IMR-90 (cell line): ENCODE results near the gene DHRSX. TPM values are rescaled to one million over a fixed set of nuclear protein-coding genes. Genes with fewer than 3 reads are reported as not detected.

Experiments
- ATAC-seq: fragments of 200-7000 bp; cut with Tn5 transposase; 2 replicates; pipeline ENCODE4 v1.9.1; 2020; ENCODE audit warnings: low read depth, mild to moderate bottlenecking, moderate library complexity
- BruUV-seq: library from RNA; stranded (reverse); fragments of 400-500 nt; replicated peaks from 2 replicates; lab custom pipeline; 2021; lab: Mats Ljungman, UMichigan
- CTCF ChIA-PET: fragments of 300-600 bp; formaldehyde crosslinking; extraction: SDS; loops from one replicate; lab custom pipeline; 2021; ENCODE audit warnings: antibody characterized with exemption; lab: Yijun Ruan, JAX
- POLR2A ChIA-PET: fragments of 300-600 bp; sonication (Branson Sonifier 250); formaldehyde crosslinking; loops from one replicate; lab custom pipeline; 2022; ENCODE audit warnings: antibody characterized with exemption; ENCODE audit not compliant: unreplicated experiment; lab: Charles Lee
- DNase-seq: peaks from one replicate; pipeline ENCODE4 v3.0.0; 2013
- H2AFZ ChIP-seq: replicated peaks from 2 replicates; pipeline ENCODE3; 2013; ENCODE audit warnings: low read length, mild to moderate bottlenecking; ENCODE audit not compliant: poor library complexity
- H2AK5ac ChIP-seq: 2 replicates; pipeline ENCODE4 v1.6.1; 2013; ENCODE audit warnings: low read depth, low read length, inconsistent platforms
- H2AK9ac ChIP-seq: replicated peaks from 2 replicates; pipeline ENCODE3; 2013; ENCODE audit warnings: mild to moderate bottlenecking, low read depth, low read length, moderate library complexity; ENCODE audit not compliant: poor library complexity
- H2BK120ac ChIP-seq: 2 replicates; pipeline ENCODE4 v1.6.1; 2013; ENCODE audit warnings: low read depth, low read length, inconsistent platforms
- H2BK15ac ChIP-seq: 3 replicates; pipeline ENCODE4 v1.6.1; 2013; ENCODE audit warnings: low read depth, low read length, inconsistent platforms
- H2BK20ac ChIP-seq: 2 replicates; pipeline ENCODE4 v1.6.1; 2013; ENCODE audit warnings: low read depth, mild to moderate bottlenecking, inconsistent platforms, low read length, moderate library complexity
- H2BK5ac ChIP-seq: 2 replicates; pipeline ENCODE4 v1.6.1; 2013; ENCODE audit warnings: mild to moderate bottlenecking, low read depth, low read length, inconsistent platforms; ENCODE audit not compliant: poor library complexity, severe bottlenecking
- H3K14ac ChIP-seq: replicated peaks from 2 replicates; pipeline ENCODE4 v1.6.1; 2013; ENCODE audit warnings: low read depth, low read length, inconsistent platforms
- H3K18ac ChIP-seq: 2 replicates; pipeline ENCODE4 v1.6.1; 2013; ENCODE audit warnings: low read depth, low read length, control low read depth
- H3K23ac ChIP-seq: 2 replicates; pipeline ENCODE4 v1.6.1; 2013; ENCODE audit warnings: low read depth, low read length, inconsistent platforms
- H3K27ac ChIP-seq: 2 replicates; pipeline ENCODE4 v1.5.1; 2013; ENCODE audit warnings: mild to moderate bottlenecking, control low read depth, low read length; ENCODE audit not compliant: insufficient read depth
- H3K27me3 ChIP-seq: 2 replicates; pipeline ENCODE4 v1.6.1; 2013; ENCODE audit warnings: low read length; ENCODE audit not compliant: control insufficient read depth, insufficient read depth
- H3K36me3 ChIP-seq: 2 replicates; pipeline ENCODE4 v1.6.1; 2013; ENCODE audit warnings: low read length, mixed read lengths; ENCODE audit not compliant: control insufficient read depth, insufficient read depth
- H3K4ac ChIP-seq: 2 replicates; pipeline ENCODE4 v1.6.1; 2013; ENCODE audit warnings: low read depth, low read length, inconsistent platforms
- H3K4me1 ChIP-seq: 2 replicates; pipeline ENCODE4 v1.6.1; 2013; ENCODE audit warnings: low read length, mixed read lengths; ENCODE audit not compliant: control insufficient read depth, insufficient read depth
- H3K4me2 ChIP-seq: 2 replicates; pipeline ENCODE4 v1.6.1; 2013; ENCODE audit warnings: low read depth, mild to moderate bottlenecking, control low read depth, low read length, moderate library complexity
- H3K4me3 ChIP-seq: 2 replicates; pipeline ENCODE4 v1.5.1; 2013; ENCODE audit warnings: low read depth, mild to moderate bottlenecking, control low read depth, low read length, moderate library complexity; ENCODE audit not compliant: insufficient read depth
- H3K56ac ChIP-seq: 2 replicates; pipeline ENCODE4 v1.6.1; 2013; ENCODE audit warnings: low read length, inconsistent platforms; ENCODE audit not compliant: insufficient read depth; ENCODE audit errors: extremely low read depth
- H3K79me1 ChIP-seq, 2 experiments: 2 replicates each; pipeline ENCODE4 v1.6.1; 2013; ENCODE audit warnings: low read length in 2 of 2, inconsistent platforms in 1 of 2, low read depth in 1 of 2
- H3K9ac ChIP-seq: 2 replicates; pipeline ENCODE4 v1.6.1; 2013; ENCODE audit warnings: low read depth, low read length, control low read depth
- H3K9me1 ChIP-seq: 2 replicates; pipeline ENCODE4 v1.6.1; 2013; ENCODE audit warnings: low read length, inconsistent platforms; ENCODE audit not compliant: insufficient read depth
- H3K9me3 ChIP-seq: 2 replicates; pipeline ENCODE4 v1.6.1; 2013; ENCODE audit warnings: low read length; ENCODE audit not compliant: control insufficient read depth, insufficient read depth
- H4K20me1 ChIP-seq: 2 replicates; pipeline ENCODE4 v1.6.1; 2013; ENCODE audit warnings: low read length, inconsistent platforms; ENCODE audit not compliant: insufficient read depth
- H4K5ac ChIP-seq: 2 replicates; pipeline ENCODE4 v1.6.1; 2013; ENCODE audit warnings: mild to moderate bottlenecking, low read depth, low read length, control low read depth
- H4K8ac ChIP-seq, 2 experiments: 2 replicates each; pipeline ENCODE4 v1.6.1; 2013; ENCODE audit warnings: low read depth in 2 of 2, low read length in 2 of 2, control low read depth in 1 of 2, inconsistent platforms in 1 of 2
- H4K91ac ChIP-seq: 2 replicates; pipeline ENCODE4 v1.6.1; 2013; ENCODE audit warnings: low read depth, low read length, inconsistent platforms; ENCODE audit not compliant: insufficient read depth
- BHLHE40 ChIP-seq: fragments of 150-350 bp; IDR thresholded peaks from 2 replicates; pipeline ENCODE4 v1.6.1; 2016; ENCODE audit warnings: mild to moderate bottlenecking, low read depth, low read length
- CHD1 ChIP-seq: IDR thresholded peaks from 2 replicates; pipeline ENCODE4 v1.6.1; 2012; ENCODE audit warnings: low read depth, low read length, improper control_type of control experiment
- FOS ChIP-seq: fragments of 150-350 bp; IDR thresholded peaks from 2 replicates; pipeline ENCODE4 v1.6.1; 2016; ENCODE audit warnings: low read depth, low read length
- MAZ ChIP-seq: IDR thresholded peaks from 2 replicates; pipeline ENCODE4 v1.6.1; 2012; ENCODE audit warnings: low read depth, mild to moderate bottlenecking, low read length, improper control_type of control experiment, moderate library complexity, borderline replicate concordance
- RAD21 ChIP-seq: IDR thresholded peaks from 2 replicates; pipeline ENCODE4 v1.6.1; 2012; ENCODE audit warnings: low read length, improper control_type of control experiment
- WGBS, 2 experiments: methylation state at CpG; one replicate each; pipeline versions ENCODE4 v1.1.5 to v1.1.7; 2013; ENCODE audit warnings: missing lambda C conversion rate in 2 of 2; ENCODE audit not compliant: insufficient read length in 1 of 2; ENCODE audit errors: extremely low coverage in 2 of 2; 5-methylcytosine and 5-hydroxymethylcytosine counted together
- dilution Hi-C: fragments of 300-500 bp; cut with HindIII; formaldehyde crosslinking; loops from one replicate; pipeline ENCODE4 v1.14.3; 2018; ENCODE audit warnings: low sequenced_read_pairs; ENCODE audit not compliant: unreplicated experiment
- in situ Hi-C: fragments of 300-500 bp; cut with MboI; formaldehyde crosslinking; loops from 3 replicates; pipeline ENCODE4 v1.14.3; 2019; ENCODE audit warnings: low sequenced_read_pairs, inconsistent platforms, mixed read lengths
- intact Hi-C: fragments of 100-400 bp; cut with micrococcal nuclease; formaldehyde crosslinking; loops from 2 replicates; pipeline ENCODE4 v1.10.0; 2022
- polyA plus RNA-seq, 3 experiments: library from polyadenylated mRNA; depleted of rRNA; stranded (reverse); fragments of >200 nt; gene quantifications; 2 replicates each; pipeline ENCODE4 v1.2.3, GENCODE V29; 2012; ENCODE audit warnings: low replicate concordance in 1 of 3
- total RNA-seq: library from RNA; depleted of rRNA; stranded (reverse); fragments of >200 nt; gene quantifications from 2 replicates; pipeline ENCODE4 v1.2.3, GENCODE V29; 2012
- TF ChIP-seq, protein P1 (sequence below): fragments of 150-350 bp; IDR thresholded peaks from 2 replicates; pipeline ENCODE4 v1.6.1; 2016; ENCODE audit warnings: low read depth, mild to moderate bottlenecking, low read length, moderate library complexity, borderline replicate concordance
- TF ChIP-seq, protein P2 (sequence below): conservative IDR thresholded peaks from 2 replicates; pipeline ENCODE4 v1.5.1; 2012; ENCODE audit warnings: mild to moderate bottlenecking, low read depth, low read length, improper control_type of control experiment

The DHRSX gene
- total and polyA plus RNA-seq, 2 of the 4 experiments (the other 2 are of a cell fraction): 26.2 to 38.0 TPM

DNA sequence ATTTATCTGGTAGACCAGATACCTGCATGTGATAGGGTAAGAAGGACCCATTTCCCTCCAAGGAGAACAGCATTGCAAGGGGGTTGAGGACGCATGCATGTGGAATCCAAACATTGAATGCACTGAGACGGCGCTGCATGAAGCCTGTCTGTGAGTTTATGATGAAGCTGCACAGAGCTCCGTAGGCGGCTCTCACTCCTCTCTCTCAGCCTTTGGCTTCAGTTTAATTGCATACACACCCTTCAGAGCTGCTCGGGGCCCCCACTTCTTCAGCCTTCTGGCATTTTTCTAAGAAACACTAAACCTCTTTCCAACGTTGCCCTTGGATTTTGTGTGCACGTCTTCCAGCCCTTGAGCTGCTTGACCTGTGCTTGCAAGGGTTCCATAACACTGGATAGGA lies 176.6 kb downstream of the DHRSX start:
- Histone ChIP-seq H2BK20ac (no peak overlapping the region), H3K56ac (no peak overlapping the region), H3K9ac (no peak overlapping the region), H3K9me3 (no peaks in the 10 kb centered on the region), H4K20me1 (peaks cover 9% of the 10 kb centered on the region), H3K4me3 (no peak overlapping the region), H3K27me3 (no peaks in the 10 kb centered on the region), H2AK5ac (peak overlapping the region; percentile 24; the same call in 1 of the 2 replicates), H3K4me1 (peaks cover 5% of the 10 kb centered on the region; the same call in 1 of the 2 replicates), H3K14ac (no peak overlapping the region), H2BK15ac (no peak overlapping the region), H3K27ac (no peak overlapping the region), H4K8ac (no peak overlapping the region), H3K36me3 (no peaks in the 10 kb centered on the region), H3K79me1 (peaks cover 0 to 10% of the 10 kb centered on the region in 2 experiments; a peak in 2 of 4 replicates), H3K18ac (no peak overlapping the region), H2BK5ac (no peak overlapping the region), H3K4me2 (no peak overlapping the region), H4K91ac (no peak overlapping the region), H2BK120ac (no peak overlapping the region), H2AK9ac (no peak overlapping the region), H3K9me1 (peaks cover 8% of the 10 kb centered on the region), H4K5ac (no peak overlapping the region), H3K23ac (no peak overlapping the region), H3K4ac (no peak overlapping the region), H2AFZ (no peak overlapping the region)
- no TSS peak for BruUV-seq
- ATAC-seq: no peak
- TF ChIP-seq FOS: no peak
- TF ChIP-seq MAZ: no peak
- TF ChIP-seq, protein P1, sequence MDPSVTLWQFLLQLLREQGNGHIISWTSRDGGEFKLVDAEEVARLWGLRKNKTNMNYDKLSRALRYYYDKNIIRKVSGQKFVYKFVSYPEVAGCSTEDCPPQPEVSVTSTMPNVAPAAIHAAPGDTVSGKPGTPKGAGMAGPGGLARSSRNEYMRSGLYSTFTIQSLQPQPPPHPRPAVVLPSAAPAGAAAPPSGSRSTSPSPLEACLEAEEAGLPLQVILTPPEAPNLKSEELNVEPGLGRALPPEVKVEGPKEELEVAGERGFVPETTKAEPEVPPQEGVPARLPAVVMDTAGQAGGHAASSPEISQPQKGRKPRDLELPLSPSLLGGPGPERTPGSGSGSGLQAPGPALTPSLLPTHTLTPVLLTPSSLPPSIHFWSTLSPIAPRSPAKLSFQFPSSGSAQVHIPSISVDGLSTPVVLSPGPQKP: no peak
- TF ChIP-seq CHD1: no peak
- TF ChIP-seq BHLHE40: no peak
- no peak for TF ChIP-seq RAD21
- TF ChIP-seq, protein P2, sequence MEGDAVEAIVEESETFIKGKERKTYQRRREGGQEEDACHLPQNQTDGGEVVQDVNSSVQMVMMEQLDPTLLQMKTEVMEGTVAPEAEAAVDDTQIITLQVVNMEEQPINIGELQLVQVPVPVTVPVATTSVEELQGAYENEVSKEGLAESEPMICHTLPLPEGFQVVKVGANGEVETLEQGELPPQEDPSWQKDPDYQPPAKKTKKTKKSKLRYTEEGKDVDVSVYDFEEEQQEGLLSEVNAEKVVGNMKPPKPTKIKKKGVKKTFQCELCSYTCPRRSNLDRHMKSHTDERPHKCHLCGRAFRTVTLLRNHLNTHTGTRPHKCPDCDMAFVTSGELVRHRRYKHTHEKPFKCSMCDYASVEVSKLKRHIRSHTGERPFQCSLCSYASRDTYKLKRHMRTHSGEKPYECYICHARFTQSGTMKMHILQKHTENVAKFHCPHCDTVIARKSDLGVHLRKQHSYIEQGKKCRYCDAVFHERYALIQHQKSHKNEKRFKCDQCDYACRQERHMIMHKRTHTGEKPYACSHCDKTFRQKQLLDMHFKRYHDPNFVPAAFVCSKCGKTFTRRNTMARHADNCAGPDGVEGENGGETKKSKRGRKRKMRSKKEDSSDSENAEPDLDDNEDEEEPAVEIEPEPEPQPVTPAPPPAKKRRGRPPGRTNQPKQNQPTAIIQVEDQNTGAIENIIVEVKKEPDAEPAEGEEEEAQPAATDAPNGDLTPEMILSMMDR: no peak
- intact Hi-C loops: no loop called here
- 93% methylated on average over 3 of the region's 8 CpGs; no CpG with 5 or more reads in 1 of the 2 experiments for WGBS, 2 experiments
- in situ Hi-C loops: no loop called here
- POLR2A ChIA-PET: no interaction called here
- no peak for DNase-seq
- dilution Hi-C loops: no loop called here
- CTCF ChIA-PET: no interaction called here
